HCT116 (cell line): Measurements from ENCODE around the gene LY6G6C.

ENCODE experiments used
- ATF3 ChIP-seq: IDR thresholded peaks from 2 replicates; pipeline ENCODE4 v1.6.1; 2012
- EGR1 ChIP-seq: IDR thresholded peaks from 2 replicates; pipeline ENCODE4 v1.6.1; 2012; ENCODE audit warnings: low read depth
- EZH2 ChIP-seq: fragments of 200-600 bp; sonication (generic); IDR thresholded peaks from 2 replicates; pipeline ENCODE4 v1.6.1; 2017; ENCODE audit warnings: antibody characterized with exemption, mixed run types
- EZH2phosphoT487 ChIP-seq: fragments of 200-600 bp; IDR thresholded peaks from 2 replicates; pipeline ENCODE4 v1.6.1; 2018; ENCODE audit warnings: antibody characterized with exemption, borderline replicate concordance
- FOSL1 ChIP-seq: IDR thresholded peaks from 2 replicates; pipeline ENCODE4 v1.6.1; 2012; ENCODE audit warnings: low read depth
- JUND ChIP-seq: IDR thresholded peaks from 2 replicates; pipeline ENCODE4 v1.6.1; 2012
- POLR2A ChIP-seq: IDR thresholded peaks from 2 replicates; pipeline ENCODE4 v1.7.0; 2011; ENCODE audit warnings: borderline replicate concordance; ENCODE audit not compliant: insufficient read depth, insufficient read length; ENCODE audit errors: extremely low read depth
- ZNF274 ChIP-seq: fragments of 200-500 bp; sonication (Bioruptor generic); IDR thresholded peaks from 2 replicates; pipeline ENCODE4 v1.6.1; 2014; ENCODE audit warnings: mild to moderate bottlenecking, low read depth, low read length, inconsistent platforms
- TF ChIP-seq, protein P1 (sequence below), 3 experiments: fragments of 200-600 bp in 1 of 3; sonication (generic) in 1 of 3; IDR thresholded peaks in 2 of 3; conservative IDR thresholded peaks in 1 of 3; 2 replicates each; pipeline ENCODE4 v1.5.1; 2012 to 2017; ENCODE audit warnings: low read depth in 2 of 3, low read length in 2 of 3, antibody characterized with exemption in 1 of 3, borderline replicate concordance in 1 of 3, control low read depth in 1 of 3, mild to moderate bottlenecking in 1 of 3, mixed read lengths in 1 of 3, mixed run types in 1 of 3, moderate library complexity in 1 of 3; ENCODE audit not compliant: insufficient read depth in 1 of 3

- TF ChIP-seq, protein P1, sequence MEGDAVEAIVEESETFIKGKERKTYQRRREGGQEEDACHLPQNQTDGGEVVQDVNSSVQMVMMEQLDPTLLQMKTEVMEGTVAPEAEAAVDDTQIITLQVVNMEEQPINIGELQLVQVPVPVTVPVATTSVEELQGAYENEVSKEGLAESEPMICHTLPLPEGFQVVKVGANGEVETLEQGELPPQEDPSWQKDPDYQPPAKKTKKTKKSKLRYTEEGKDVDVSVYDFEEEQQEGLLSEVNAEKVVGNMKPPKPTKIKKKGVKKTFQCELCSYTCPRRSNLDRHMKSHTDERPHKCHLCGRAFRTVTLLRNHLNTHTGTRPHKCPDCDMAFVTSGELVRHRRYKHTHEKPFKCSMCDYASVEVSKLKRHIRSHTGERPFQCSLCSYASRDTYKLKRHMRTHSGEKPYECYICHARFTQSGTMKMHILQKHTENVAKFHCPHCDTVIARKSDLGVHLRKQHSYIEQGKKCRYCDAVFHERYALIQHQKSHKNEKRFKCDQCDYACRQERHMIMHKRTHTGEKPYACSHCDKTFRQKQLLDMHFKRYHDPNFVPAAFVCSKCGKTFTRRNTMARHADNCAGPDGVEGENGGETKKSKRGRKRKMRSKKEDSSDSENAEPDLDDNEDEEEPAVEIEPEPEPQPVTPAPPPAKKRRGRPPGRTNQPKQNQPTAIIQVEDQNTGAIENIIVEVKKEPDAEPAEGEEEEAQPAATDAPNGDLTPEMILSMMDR (IDR thresholded peaks at IDR 0.05 in 2 of 3, conservative IDR thresholded peaks at IDR 0.05 in 1 of 3; ENCODE audit: borderline replicate concordance in 1 of 3, insufficient read depth in 1 of 3, low read depth in 2 of 3, low read length in 2 of 3): no peak
- no peak for TF ChIP-seq POLR2A
- no peak for TF ChIP-seq ZNF274
- no peak for TF ChIP-seq EZH2
- TF ChIP-seq JUND: no peak
- no peak for TF ChIP-seq ATF3
- no peak for TF ChIP-seq FOSL1
- TF ChIP-seq EZH2phosphoT487: no peak
- TF ChIP-seq EGR1: no peak
Measured at GRCh38 chr6:31687860-31688693, 33.5 kb downstream of the LY6G6C start.
